Activated CD4-positive, CD25-positive, alpha-beta regulatory T cell treated with anti-CD3 and anti-CD28 coated beads, Interleukin-2, amount 50 U/mL, for 16 hours (primary cell): ENCODE data around the gene PHKG2.

Source experiments
- DNase-seq: peaks from one replicate; pipeline ENCODE4 v3.0.0-alpha.2; 2020; ENCODE audit warnings: low read depth, low spot score

Gene PHKG2

DNA sequence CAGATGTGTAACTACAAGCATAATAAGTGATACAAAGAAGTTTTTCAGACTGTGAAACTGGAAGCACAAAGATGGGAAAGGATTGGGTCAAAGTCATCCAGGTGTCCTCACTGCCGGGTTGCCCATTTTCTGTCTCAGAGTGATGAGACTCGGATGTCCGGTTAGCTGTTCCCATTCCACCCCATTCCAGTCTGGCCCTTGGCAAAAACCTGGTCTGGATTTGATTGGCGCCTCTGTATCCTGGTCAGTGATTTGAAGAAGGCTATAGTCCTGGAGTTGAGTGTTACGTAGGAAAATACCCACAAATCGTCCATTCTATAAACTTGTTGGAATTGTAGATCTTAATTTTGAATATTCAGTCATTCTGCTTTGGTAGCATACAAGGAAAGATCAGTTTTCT is 19.9 kb upstream of the PHKG2 start:
- no peak for DNase-seq

DNA sequence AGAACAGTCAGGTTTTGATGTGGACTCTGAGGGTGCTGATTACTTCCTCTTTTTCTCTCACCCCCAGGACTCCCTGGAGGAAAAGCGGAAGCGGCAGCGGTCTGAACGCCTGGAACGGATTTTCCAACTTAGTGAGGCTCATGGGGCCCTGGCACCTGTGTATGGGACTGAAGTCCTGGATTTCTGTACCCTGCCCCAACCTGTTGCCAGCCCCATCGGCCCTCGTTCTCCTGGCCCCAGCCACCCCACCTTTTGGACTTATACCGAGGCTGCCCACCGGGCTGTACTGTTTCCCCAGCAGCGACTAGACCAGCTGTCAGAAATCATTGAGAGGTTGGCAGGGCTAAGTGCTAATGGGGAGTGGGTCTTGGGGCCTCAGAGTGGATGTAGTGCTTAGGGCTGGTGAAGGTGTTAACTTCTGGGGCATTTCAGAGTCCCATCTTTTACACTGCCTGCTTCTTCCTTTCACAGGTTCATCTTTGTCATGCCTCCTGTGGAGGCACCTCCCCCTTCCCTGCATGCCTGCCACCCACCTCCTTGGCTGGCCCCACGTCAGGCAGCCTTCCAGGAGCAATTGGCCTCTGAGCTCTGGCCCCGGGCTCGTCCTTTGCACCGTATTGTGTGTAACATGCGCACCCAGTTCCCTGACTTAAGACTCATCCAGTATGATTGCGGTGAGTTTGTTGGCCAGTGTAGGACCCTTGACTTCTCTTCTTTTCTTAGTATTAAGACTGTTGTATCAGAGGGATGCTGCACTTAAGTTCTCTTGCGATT is 19.1 kb upstream of the PHKG2 start:
- no peak for DNase-seq

DNA sequence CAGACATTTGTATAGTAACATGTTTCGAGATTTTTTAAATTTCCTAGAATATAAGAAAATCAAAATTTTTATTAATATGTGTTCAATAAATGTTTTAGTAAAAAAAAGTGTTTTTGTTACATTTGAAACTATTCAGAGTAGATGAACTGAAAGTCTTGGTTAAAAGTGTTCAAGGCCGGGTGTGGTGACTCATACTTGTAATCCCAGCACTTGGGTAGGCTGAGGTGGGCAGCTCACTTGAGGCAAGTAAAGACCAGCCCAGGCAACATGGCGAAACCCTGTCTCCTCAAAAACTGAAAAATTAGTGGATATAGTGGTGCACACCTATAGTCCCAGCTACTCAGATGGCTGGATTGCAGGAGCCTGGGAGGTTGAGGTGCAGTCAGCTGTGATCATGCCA is 16.8 kb upstream of the PHKG2 start:
- no peak for DNase-seq

DNA sequence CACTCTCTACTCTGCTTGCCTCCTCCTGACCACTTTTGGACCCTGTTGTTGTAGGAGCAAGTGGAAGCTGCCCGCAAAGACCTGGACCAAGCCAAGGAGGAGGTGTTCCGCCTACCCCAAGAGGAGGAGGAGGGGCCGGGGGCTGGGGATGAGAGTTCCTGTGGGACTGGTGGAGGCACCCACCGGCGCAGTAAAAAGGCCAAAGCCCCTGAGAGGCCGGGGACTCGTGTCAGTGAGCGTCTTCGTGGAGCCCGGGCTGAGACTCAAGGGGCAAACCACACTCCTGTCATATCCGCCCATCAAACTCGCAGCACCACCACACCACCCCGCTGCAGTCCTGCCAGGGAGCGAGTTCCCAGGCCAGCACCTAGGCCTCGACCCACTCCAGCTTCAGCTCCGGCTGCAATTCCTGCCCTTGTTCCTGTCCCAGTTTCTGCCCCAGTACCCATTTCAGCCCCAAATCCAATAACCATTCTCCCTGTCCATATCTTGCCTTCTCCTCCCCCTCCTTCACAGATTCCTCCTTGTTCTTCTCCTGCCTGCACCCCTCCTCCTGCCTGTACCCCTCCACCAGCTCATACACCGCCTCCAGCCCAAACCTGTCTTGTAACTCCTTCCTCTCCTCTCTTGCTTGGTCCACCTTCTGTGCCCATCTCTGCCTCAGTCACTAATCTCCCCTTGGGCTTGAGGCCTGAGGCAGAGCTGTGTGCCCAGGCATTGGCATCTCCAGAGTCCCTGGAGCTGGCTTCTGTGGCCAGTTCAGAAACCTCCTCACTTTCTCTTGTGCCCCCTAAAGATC is 11.0 kb upstream of the PHKG2 start:
- no peak for DNase-seq

DNA sequence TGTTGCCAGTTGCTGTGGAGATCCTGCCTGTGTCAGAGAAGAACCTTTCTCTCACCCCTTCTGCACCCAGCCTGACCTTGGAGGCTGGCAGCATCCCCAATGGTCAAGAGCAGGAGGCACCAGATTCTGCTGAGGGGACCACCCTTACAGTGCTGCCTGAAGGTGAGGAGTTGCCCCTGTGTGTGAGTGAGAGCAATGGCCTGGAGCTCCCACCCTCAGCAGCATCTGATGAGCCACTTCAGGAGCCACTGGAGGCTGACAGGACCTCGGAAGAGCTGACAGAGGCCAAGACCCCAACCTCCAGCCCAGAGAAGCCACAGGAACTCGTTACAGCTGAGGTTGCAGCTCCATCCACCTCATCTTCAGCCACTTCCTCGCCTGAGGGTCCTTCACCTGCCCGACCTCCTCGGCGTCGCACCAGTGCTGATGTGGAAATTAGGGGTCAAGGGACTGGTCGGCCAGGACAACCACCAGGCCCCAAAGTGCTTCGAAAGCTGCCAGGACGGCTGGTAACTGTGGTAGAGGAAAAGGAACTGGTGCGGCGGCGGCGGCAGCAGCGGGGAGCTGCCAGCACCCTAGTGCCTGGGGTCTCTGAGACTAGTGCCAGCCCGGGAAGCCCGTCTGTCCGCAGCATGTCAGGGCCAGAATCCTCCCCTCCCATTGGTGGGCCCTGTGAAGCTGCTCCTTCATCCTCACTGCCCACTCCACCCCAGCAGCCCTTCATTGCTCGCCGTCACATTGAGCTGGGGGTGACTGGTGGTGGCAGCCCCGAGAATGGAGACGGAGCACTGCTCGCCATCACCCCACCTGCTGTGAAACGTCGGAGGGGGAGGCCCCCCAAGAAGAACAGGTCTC is 10.2 kb upstream of the PHKG2 start:
- no peak for DNase-seq

DNA sequence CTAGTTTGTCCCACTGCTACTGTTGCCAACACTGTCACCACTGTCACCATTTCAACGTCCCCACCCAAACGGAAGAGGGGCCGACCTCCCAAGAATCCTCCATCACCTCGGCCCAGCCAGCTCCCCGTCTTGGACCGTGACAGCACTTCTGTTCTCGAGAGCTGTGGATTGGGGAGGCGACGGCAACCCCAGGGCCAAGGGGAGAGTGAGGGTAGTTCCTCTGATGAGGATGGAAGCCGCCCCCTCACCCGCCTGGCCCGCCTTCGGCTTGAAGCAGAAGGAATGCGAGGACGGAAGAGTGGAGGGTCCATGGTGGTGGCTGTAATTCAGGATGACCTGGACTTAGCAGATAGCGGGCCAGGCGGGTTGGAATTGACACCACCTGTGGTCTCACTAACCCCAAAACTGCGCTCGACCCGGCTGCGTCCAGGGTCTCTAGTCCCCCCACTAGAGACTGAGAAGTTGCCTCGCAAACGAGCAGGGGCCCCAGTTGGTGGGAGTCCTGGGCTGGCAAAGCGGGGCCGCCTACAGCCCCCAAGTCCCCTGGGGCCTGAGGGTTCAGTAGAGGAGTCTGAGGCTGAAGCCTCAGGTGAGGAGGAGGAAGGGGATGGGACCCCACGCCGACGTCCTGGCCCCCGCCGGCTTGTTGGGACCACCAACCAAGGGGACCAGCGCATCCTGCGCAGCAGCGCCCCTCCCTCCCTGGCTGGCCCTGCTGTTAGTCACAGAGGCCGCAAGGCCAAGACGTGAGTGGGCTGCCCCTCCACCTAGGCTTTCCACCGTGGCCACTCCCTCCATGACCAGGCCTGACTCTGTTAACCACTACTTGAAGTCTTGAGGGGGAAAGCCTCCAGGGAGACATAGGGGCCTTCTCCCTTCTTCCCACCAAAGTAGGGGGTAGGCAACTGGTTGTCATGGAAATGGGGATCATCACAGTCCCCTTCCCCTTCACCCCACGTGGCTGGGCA is 9.0 kb upstream of the PHKG2 start:
- DNase-seq = no peak

DNA sequence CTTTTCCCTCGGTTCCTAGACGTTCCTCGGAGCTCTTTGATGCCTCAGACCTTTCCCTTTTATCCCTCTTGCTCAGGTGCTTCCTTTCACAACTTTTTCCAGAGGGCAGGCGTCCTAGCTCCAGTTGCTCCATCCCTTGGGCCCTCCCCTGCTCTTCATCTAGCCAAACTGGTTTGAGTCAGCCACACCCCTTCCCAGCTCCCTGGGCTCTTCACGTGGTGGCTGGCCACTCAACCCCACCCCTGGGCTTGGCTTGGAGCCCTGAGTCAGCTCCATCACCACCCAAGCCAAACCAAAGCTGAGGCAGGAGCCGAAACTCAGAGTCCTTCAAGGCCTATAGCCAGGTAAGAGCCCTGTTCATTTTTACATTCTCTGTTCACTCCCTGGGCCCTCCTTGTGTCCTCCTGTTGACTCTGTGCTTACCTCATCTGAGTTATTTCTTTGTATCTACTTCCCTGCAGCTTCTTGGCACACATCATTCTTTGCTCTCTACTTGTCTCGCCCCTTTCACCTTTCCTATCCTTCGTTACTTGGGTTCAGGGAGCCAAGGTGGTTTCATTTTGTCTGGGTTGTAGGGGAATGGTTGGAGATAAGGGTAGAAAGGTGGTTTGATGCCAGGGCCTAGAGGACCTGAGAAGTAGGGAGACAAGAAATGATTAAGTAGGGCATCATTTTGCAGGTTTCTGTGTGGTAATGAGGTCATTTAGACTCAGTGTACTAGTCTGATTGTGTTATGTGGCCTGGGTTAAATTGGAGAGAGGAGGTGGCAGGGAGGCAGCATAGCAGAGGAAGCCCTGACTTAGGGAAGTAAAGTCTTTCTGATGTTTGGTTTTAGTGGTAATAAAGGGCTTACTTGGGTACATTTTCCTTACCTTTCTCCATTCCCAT is 7.6 kb upstream of the PHKG2 start:
- no peak for DNase-seq

DNA sequence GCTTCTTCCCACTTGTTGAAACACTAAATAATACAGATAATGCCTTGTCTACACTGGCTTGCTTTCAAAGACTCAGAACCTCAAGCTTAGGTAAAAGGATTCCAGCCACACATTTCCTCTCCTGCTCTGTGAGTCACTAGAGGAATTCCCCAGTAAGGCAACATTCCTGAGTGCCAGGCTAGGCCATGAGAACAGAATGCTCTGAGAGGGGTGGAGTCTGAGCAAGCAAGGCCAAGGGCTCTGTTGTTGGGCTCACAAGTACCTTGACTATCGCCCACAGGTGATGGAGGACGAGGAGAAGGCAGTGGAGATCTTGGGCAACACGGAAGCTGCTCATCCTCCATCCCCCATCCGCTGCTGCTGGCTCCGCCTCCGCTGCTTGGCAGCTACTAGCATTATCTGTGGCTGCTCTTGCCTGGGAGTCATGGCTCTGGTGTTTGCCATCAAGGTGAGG is 6.7 kb upstream of the PHKG2 start:
- no peak for DNase-seq

DNA sequence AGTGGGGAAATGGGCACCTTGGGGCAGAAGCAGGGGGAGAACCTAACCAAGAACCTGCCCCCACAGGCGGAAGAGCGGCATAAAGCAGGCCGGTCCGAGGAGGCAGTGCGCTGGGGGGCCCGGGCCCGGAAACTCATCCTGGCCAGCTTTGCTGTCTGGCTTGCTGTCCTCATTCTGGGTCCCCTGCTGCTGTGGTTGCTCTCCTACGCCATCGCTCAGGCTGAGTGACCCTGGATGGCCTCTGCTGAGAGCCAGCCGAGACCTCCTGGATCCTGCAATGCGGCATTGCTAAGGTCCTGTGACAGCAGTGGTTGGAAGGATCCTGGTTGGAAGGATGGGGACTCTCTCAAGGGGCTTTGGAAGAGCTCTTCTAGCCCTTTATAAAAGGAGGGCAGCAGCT is 4.5 kb upstream of the PHKG2 start:
- no peak for DNase-seq

DNA sequence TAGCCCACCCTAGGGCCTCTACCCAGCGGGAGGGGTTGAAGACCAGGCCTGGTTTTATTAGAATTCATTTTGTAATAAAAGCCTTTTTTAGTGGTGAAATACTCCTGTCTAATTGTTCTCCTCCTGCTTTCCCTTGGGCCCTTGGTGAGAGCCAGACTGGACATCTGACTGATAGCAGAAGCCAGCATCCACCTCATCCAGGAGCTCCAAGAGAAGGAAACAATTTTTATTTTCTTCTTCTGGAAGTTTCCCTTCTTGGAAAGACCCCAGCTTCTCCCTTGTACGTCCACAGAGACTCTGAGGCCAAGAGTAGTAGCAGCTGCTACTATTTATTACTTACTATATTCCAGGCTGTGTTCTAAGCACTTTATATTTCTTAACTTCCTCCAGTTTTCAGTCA is 4.0 kb upstream of the PHKG2 start:
- DNase-seq = no peak

DNA sequence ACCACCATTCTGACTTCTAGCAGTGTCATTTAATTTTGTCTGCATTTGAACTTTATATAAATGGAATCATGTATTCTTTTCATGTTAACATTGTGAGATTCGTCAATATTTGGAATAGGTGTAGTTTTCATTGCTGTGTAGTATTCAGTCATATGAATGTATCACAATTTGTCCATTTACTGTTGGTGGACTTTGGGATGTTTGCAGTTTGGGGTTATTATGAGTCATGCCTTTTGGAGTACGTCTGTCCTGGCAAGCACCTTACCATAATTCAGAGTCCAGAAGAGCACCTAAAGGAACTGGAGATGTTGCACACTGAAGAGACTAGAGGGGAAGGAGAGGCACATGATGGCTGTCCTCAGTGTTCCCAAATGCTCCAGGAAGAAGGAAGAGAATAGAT is 3.1 kb upstream of the PHKG2 start:
- no peak for DNase-seq

DNA sequence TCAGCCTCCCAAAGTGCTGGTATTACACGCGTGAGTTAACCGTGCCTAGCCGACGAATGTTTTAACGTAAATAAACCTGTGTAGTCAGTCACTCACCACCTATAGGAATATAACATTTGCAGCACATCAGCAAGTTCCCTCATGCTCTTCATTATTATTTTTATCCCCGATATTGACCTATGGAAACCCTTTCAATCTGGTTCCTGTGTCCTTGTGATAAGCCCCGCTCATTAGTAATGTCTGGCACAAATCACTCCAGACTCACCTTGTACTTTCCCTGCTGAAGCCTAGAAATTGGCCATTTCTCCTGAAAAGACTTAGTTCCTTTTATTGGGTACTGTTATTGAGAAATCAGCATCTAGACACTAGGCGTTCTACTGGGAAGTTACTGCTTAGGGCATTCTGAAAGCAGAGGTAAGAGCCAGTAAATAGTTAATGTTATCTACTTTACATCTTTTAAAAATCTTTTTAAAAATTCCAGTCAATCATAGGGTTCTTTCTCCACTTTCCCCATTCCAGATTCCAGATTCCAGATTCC is 1.5 kb upstream of the PHKG2 start:
- DNase-seq = no peak

DNA sequence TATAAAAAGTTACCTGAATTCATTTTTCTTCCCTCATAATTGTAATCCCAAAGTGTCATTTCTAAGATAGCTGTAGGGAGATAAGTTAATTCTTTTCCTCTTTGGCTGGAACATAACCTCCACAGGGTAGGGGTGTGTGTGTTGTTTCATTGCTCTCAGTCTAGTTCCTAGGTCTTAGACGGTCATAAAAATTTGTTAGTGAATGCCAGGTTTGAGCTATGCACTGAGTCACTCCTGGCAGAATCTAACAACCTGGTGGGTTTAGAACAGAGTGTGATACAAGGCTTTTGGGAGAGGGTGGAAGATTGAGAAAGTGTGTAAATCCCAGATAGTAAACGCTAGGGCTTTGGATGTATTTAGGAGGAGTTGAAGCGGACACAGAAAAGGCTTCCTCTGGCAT is 894 bp upstream of the PHKG2 start:
- no peak for DNase-seq

DNA sequence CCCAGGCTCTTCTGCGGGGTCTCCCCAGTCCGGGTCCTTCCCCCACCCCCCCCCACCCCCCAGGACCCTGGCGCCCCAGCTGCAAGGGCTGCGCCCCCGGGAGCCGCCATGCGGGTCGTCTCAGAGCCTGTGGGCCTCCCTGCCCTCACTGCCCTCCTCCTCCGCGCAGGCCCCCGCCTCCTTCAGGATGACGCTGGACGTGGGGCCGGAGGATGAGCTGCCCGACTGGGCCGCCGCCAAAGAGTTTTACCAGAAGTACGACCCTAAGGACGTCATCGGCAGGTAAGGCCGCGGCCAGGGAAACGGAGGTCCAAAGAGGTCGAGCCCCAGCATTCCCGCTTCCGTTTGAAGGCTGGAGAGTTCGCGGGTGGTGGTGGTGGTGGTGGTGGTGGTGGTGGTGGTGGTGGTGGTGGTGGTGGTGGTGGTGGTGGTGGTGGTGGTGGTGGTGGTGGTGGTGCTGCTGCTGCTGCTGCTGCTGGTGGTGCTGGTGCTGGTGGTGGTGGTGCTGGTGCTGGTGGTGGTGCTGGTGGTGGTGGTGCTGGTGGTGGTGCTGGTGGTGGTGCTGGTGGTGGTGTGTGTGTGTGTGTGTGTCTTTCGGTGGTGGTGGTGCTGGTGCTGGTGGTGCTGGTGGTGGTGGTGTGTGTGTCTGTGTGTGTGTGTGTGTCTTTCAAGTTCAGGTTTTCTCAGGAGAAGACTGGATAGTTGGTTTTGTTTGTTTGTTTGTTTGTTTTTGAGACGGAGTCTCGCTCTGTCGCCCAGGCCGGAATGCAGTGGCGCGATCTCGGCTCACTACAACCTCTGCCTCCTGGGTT is 615 bp downstream of the PHKG2 start:
- no peak for DNase-seq

DNA sequence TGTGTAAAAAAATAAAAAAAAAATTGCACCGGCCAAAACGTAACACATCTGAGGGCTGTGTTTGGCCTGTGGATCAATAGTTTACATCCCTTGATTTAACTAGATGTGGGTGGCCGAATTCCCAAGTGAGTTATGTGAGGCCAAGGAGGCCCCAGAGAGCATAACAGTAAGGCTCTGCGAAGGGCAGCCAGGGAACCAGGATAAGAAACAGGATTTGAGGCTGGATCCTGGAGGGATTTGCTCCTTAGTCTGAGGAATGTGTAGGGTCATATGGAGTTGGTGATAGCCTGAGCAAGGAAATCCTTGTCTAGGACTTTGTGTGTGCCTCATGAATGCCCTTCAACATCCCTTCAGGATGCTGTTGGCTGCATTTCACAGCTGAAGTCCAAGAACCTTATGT is 2.0 kb downstream of the PHKG2 start:
- no peak for DNase-seq

DNA sequence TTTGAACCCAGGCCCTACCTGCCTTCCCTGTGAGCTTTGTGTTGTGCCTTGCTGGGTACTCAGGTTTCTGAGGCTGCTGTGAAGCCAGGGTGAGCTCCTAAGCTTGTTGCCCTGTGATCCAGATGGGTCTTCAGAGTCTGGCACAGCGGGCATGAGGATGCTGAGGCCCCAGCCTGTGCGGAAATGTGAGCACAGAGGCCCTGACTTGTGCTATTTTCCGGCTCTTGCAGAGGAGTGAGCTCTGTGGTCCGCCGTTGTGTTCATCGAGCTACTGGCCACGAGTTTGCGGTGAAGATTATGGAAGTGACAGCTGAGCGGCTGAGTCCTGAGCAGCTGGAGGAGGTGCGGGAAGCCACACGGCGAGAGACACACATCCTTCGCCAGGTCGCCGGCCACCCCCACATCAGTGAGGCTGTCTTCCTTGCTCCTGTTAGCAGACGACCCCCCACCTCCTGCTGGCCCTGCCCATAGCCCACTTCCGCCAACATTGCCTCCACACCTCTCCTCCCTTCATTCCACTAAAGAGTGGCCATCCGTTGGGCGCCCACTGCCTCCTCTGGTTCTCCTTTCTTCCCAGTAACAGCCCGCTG is 2.7 kb downstream of the PHKG2 start:
- DNase-seq = no peak

DNA sequence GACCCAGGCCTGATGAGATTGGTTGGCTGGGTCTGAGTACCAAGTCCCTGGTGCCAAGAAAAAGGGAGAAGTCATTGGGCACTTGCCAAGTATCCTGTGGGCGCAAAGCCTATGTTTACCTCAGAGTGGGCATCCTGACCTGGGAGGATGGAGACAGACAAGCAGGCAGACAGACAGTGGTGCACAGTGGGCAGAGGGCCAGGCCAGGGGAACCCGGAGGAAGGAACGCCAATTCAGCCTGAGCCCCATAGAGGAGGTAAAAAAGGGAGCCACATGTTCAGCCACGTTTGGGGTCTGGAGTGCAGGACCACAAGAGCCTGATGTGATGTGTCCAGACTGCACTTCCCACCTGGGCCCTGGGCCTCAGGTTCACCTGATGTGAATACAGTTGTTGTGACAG is 5.4 kb downstream of the PHKG2 start:
- DNase-seq = no peak

DNA sequence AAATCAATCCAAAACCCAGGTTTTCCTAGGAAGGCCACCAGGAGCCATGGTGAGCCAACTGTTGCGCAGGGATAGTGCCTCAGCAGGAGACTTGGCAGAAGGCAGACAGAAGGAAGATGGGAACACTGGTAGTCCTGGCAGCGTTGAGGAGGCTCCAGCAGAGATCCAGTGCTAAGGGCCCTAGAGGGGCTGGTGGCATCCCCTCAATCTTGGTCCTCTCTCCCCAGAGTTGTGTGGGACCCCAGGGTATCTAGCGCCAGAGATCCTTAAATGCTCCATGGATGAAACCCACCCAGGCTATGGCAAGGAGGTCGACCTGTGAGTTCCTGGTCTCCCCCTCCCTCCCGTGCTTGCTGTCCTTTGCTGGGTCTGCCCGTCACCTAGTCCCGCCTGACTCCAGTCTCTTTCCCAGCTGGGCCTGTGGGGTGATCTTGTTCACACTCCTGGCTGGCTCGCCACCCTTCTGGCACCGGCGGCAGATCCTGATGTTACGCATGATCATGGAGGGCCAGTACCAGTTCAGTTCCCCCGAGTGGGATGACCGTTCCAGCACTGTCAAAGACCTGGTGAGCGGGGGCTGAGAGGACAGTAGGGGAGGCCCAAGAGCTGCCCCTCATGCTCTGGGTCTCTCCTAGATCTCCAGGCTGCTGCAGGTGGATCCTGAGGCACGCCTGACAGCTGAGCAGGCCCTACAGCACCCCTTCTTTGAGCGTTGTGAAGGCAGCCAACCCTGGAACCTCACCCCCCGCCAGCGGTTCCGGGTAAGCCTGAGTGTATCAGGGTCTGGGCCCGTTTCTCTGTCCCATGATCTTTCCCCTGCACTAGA is 7.9 kb downstream of the PHKG2 start:
- DNase-seq = no peak
